ENCODE results near the gene EFR3B.

Gene EFR3B

DNA sequence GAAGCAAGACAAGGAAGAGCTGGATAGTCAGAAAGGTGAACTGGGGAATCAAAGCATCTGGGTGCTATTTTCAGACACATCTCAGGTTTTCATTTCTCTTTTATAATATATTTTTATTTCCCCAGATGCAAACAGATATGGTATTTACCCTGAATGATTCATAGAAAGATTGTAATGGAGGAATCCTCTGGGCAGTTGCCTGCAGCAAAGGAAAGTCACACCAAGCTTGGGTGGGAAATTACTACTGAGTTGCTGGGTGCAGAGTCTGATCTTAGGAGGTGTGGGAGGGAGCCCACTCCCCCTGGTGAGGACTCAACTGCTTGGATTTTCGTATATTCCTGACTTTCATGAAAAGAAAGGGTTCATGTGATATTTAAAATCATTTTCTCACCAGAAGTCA is 2.1 kb downstream of the EFR3B start:
- peaks cover 10% of the 10 kb centered on the region for H3K4me1 ChIP-seq (ENCODE audit: control insufficient read depth, insufficient read depth, low read length)
- H3K4me3 ChIP-seq (ENCODE audit: low read depth, low read length) = no peak overlapping the region
- TF ChIP-seq ZNF449 (tag by site-specific recombination; IDR thresholded peaks at IDR 0.05) = no peak
- TF ChIP-seq ZSCAN23 (tag by site-specific recombination; IDR thresholded peaks at IDR 0.05) = no peak
- no peak for TF ChIP-seq KLF7 (tag by site-specific recombination; IDR thresholded peaks at IDR 0.05; ENCODE audit: borderline replicate concordance)
- POLR2A ChIA-PET = interaction anchor here (1.0 kb wide), 1 partner anchor 9 kb away, joined by 3 read pairs; no protein-coding TSS in a partner anchor
- H3K27ac ChIP-seq (ENCODE audit: extremely low read depth, low read depth, low read length) = no peak overlapping the region
- no peaks in the 10 kb centered on the region for H3K36me3 ChIP-seq (ENCODE audit: control insufficient read depth in 2 of 2, insufficient read depth in 1 of 2, low read length in 2 of 2)
- no peaks in the 10 kb centered on the region for H3K9me3 ChIP-seq (ENCODE audit: control insufficient read depth, insufficient read depth, low read depth, low read length)
- CTCF ChIA-PET = interaction anchor here (0.6 to 1.7 kb wide), 5 partner anchors 15 to 266 kb away, joined by 3 to 9 read pairs (median 3); no protein-coding TSS in a partner anchor

DNA sequence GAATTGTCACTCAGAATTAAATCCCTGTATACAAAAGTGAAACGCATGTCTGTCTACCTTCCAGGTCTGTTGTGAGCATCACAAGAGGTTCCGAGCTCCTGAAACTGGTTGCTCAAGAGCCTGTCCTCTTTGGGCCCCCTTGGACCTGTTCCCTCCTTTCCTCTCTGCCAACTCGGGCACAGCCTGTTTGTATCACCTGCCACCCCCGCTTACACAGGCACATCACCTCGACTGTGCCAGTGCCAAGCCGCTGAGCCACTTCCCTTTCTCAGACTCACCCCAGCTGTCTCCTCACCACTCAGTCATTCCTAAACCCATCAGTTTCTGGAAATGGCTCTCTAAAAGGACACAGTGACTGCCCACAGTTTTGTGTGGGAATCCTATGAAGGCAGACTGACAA is 3.1 kb downstream of the EFR3B start:
- Histone ChIP-seq H3K36me3 (ENCODE audit: control insufficient read depth in 2 of 2, insufficient read depth in 1 of 2, low read length in 2 of 2) (no peaks in the 10 kb centered on the region), H3K9me3 (ENCODE audit: control insufficient read depth, insufficient read depth, low read depth, low read length) (no peaks in the 10 kb centered on the region), H3K27ac (ENCODE audit: extremely low read depth, low read depth, low read length) (no peak overlapping the region), H3K4me1 (ENCODE audit: control insufficient read depth, insufficient read depth, low read length) (peaks cover 10% of the 10 kb centered on the region), H3K4me3 (ENCODE audit: low read depth, low read length) (no peak overlapping the region)
- ChIA-PET CTCF (interaction anchor here (0.7 to 1.8 kb wide), 3 partner anchors 10 to 69 kb away, joined by 3 to 8 read pairs (median 6); no protein-coding TSS in a partner anchor), POLR2A (interaction anchor here (0.6 kb wide), 1 partner anchor 22 kb away, joined by 3 read pairs; no protein-coding TSS in a partner anchor)
- no peak for TF ChIP-seq ZNF571 (tag by site-specific recombination; IDR thresholded peaks at IDR 0.05)
- no peak for TF ChIP-seq ZBTB49 (tag by site-specific recombination; IDR thresholded peaks at IDR 0.05; ENCODE audit: low read depth)
- no peak for TF ChIP-seq ZNF114 (tag by site-specific recombination; IDR thresholded peaks at IDR 0.05)
- TF ChIP-seq SETDB1 (IDR thresholded peaks at IDR 0.05; ENCODE audit: insufficient read length, low read length) = no peak
- TF ChIP-seq RBAK (tag by site-specific recombination; IDR thresholded peaks at IDR 0.05) = no peak

DNA sequence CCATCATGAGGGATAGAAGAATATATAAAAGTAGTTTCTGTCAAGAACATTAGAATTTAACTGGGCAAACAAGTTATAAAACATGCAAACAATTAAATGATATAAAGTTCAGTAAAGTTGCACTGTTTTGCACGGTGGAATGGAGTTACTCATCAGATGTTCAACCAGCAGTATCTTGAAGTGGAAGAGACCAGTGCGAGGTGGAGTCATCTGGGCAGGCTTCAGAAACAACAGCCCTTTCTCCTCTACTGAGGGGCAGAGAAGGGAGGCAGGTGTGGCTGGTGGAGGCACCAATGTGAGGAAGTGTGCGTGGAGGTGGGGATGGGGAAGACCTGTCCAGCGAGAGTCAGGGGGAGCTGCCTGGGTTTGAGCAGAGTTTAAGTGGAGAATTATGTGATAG is 7.5 kb downstream of the EFR3B start:
- Histone ChIP-seq H3K9me3 (ENCODE audit: control insufficient read depth, insufficient read depth, low read depth, low read length) (no peaks in the 10 kb centered on the region), H3K27ac (ENCODE audit: extremely low read depth, low read depth, low read length) (no peak overlapping the region), H3K36me3 (ENCODE audit: control insufficient read depth in 2 of 2, insufficient read depth in 1 of 2, low read length in 2 of 2) (no peaks in the 10 kb centered on the region), H3K4me1 (ENCODE audit: control insufficient read depth, insufficient read depth, low read length) (no peaks in the 10 kb centered on the region), H3K4me3 (ENCODE audit: low read depth, low read length) (no peak overlapping the region)
- TF ChIP-seq ZNF174 (tag by site-specific recombination; IDR thresholded peaks at IDR 0.05) (no peak), PRDM10 (tag by site-specific recombination; IDR thresholded peaks at IDR 0.05) (peak; percentile 68)
- ChIA-PET CTCF (interaction anchor here (1.1 kb wide), 1 partner anchor 8 kb away, joined by 5 read pairs; no protein-coding TSS in a partner anchor), POLR2A (no interaction called here)
